Progenitor cell of endocrine pancreas (in vitro differentiated cells): ENCODE data around the gene BCAS3. TPM values are rescaled to one million over a fixed set of nuclear protein-coding genes. Genes with fewer than 3 reads are reported as not detected.

Experiments used
- DNase-seq: peaks from one replicate; pipeline ENCODE4 v3.0.0; 2021; ENCODE audit warnings: low spot score; ENCODE audit not compliant: unreplicated experiment
- H3K27ac Mint-ChIP-seq: 2 replicates; pipeline ENCODE4 v1.8.0; 2021; ENCODE audit warnings: mild to moderate bottlenecking, moderate library complexity, mixed read lengths
- H3K27me3 Mint-ChIP-seq: 2 replicates; pipeline ENCODE4 v1.8.0; 2021; ENCODE audit warnings: mixed read lengths
- H3K36me3 Mint-ChIP-seq: 2 replicates; pipeline ENCODE4 v1.8.0; 2022; ENCODE audit warnings: mixed read lengths; ENCODE audit not compliant: insufficient read depth
- H3K4me1 Mint-ChIP-seq: 2 replicates; pipeline ENCODE4 v1.8.0; 2021; ENCODE audit warnings: low read depth, mixed read lengths
- H3K4me3 Mint-ChIP-seq: 2 replicates; pipeline ENCODE4 v1.8.0; 2021; ENCODE audit warnings: low read depth, mild to moderate bottlenecking, moderate library complexity, mixed read lengths
- H3K9me3 Mint-ChIP-seq: 2 replicates; pipeline ENCODE4 v1.8.0; 2021; ENCODE audit warnings: low read depth, mixed read lengths
- CTCF ChIP-seq: fragments of 200-600 bp; sonication (generic); IDR thresholded peaks from one replicate; pipeline ENCODE4 v1.5.0; 2021; ENCODE audit warnings: antibody characterized with exemption, mild to moderate bottlenecking; ENCODE audit not compliant: unreplicated experiment
- total RNA-seq: library from RNA; stranded (reverse); gene quantifications from 2 replicates; pipeline ENCODE4 v1.2.1, GENCODE V29; 2021

BCAS3 gene
- total RNA-seq, 1 donor from 2014 or later = 36.1 TPM

GRCh38 chr17:61203671-61204131 lies 526.0 kb downstream of the BCAS3 start:
- Mint-ChIP-seq H3K4me3 (no peak overlapping the region), H3K4me1 (peaks cover 33% of the 10 kb centered on the region), H3K27ac (no peak overlapping the region)

GRCh38 chr17:61204456-61204855 lies 526.8 kb downstream of the BCAS3 start:
- no peak overlapping the region for H3K27ac Mint-ChIP-seq
- no peak for TF ChIP-seq CTCF

More at GRCh38 chr17:61203671-61204131, 526.0 kb downstream of the BCAS3 start:
- no peaks in the 10 kb centered on the region for H3K36me3 Mint-ChIP-seq
- H3K9me3 Mint-ChIP-seq = no peaks in the 10 kb centered on the region
- no peaks in the 10 kb centered on the region for H3K27me3 Mint-ChIP-seq
- no peak for TF ChIP-seq CTCF
- no peak for DNase-seq

GRCh38 chr17:61205401-61205800 lies 527.8 kb downstream of the BCAS3 start:
- H3K4me3 Mint-ChIP-seq = no peak overlapping the region
- H3K27me3 Mint-ChIP-seq = no peaks in the 10 kb centered on the region
- peaks cover 28% of the 10 kb centered on the region for H3K4me1 Mint-ChIP-seq

More at GRCh38 chr17:61204456-61204855, 526.8 kb downstream of the BCAS3 start:
- H3K4me3 Mint-ChIP-seq = no peak overlapping the region
- DNase-seq = no peak
- no peaks in the 10 kb centered on the region for H3K27me3 Mint-ChIP-seq
- no peaks in the 10 kb centered on the region for H3K9me3 Mint-ChIP-seq
- H3K4me1 Mint-ChIP-seq = peaks cover 36% of the 10 kb centered on the region
- H3K36me3 Mint-ChIP-seq = no peaks in the 10 kb centered on the region

GRCh38 chr17:61205931-61206330 lies 528.3 kb downstream of the BCAS3 start:
- Mint-ChIP-seq H3K4me1 (peaks cover 24% of the 10 kb centered on the region), H3K9me3 (no peaks in the 10 kb centered on the region), H3K36me3 (no peaks in the 10 kb centered on the region), H3K27me3 (no peaks in the 10 kb centered on the region), H3K4me3 (no peak overlapping the region), H3K27ac (no peak overlapping the region)
- TF ChIP-seq CTCF = no peak
- no peak for DNase-seq

More at GRCh38 chr17:61205401-61205800, 527.8 kb downstream of the BCAS3 start:
- Mint-ChIP-seq H3K9me3 (no peaks in the 10 kb centered on the region), H3K27ac (no peak overlapping the region), H3K36me3 (no peaks in the 10 kb centered on the region)
- no peak for DNase-seq
- no peak for TF ChIP-seq CTCF

GRCh38 chr17:61206922-61207321 lies 529.3 kb downstream of the BCAS3 start:
- no peak overlapping the region for H3K4me3 Mint-ChIP-seq
- H3K27me3 Mint-ChIP-seq = no peaks in the 10 kb centered on the region
- H3K4me1 Mint-ChIP-seq = peaks cover 19% of the 10 kb centered on the region
- H3K27ac Mint-ChIP-seq = no peak overlapping the region
- no peak for TF ChIP-seq CTCF
- H3K9me3 Mint-ChIP-seq = no peaks in the 10 kb centered on the region
- no peaks in the 10 kb centered on the region for H3K36me3 Mint-ChIP-seq
- DNase-seq = no peak
